Measurements from ENCODE around the gene SPTLC2.

DNA sequence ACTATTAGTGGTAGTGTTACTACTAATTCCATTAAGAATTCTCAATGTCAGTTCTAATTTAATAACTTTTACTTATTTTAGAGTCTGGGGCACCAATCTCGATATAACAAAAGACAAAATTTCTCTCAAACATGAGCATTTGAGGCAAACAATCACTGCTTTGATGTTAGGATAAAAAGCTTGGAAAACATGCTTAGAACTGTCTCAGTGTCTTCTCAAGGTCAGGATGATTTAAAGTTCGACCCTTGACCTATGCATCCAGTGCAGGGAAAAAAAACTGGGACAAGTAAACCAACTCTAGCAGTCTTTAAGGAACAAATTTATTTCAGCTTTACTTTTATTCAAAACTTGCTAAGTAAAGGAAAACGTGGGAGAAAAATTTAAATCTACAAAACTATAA, 31.1 kb downstream of the SPTLC2 start:
- no peak for TF ChIP-seq POLR2AphosphoS5 (IDR thresholded peaks at IDR 0.05; ENCODE audit: low read depth, low read length)
- no peak for TF ChIP-seq CTCF (IDR thresholded peaks at IDR 0.05; ENCODE audit: control extremely low read depth in 1 of 3, insufficient read depth in 1 of 3, low read depth in 1 of 3, low read length in 3 of 3)
- no peak for TF ChIP-seq SP1 (IDR thresholded peaks at IDR 0.05; ENCODE audit: low read depth, low read length)
- TF ChIP-seq POLR2A (IDR thresholded peaks at IDR 0.05; ENCODE audit: control extremely low read depth in 1 of 2, low read depth in 2 of 2, low read length in 2 of 2) = no peak
- TF ChIP-seq CREB1 (IDR thresholded peaks at IDR 0.05) = no peak
- TF ChIP-seq MAX (IDR thresholded peaks at IDR 0.05) = no peak
- TF ChIP-seq USF2 (IDR thresholded peaks at IDR 0.05; ENCODE audit: low read length) = no peak
- TF ChIP-seq EP300 (IDR thresholded peaks at IDR 0.05; ENCODE audit: borderline replicate concordance in 1 of 2, low read depth in 2 of 2, low read length in 2 of 2) = no peak
- TF ChIP-seq RNF2 (IDR thresholded peaks at IDR 0.05; ENCODE audit: borderline replicate concordance, low read depth, low read length, missing control alignments, poor library complexity, severe bottlenecking) = no peak
- no peak for TF ChIP-seq MAFK (IDR thresholded peaks at IDR 0.05; ENCODE audit: low read depth, low read length)
